K562 (cell line): Measurements from ENCODE around the gene SEZ6L. TPM values are rescaled to one million over a fixed set of nuclear protein-coding genes. Genes with fewer than 3 reads are reported as not detected.

ENCODE experiments used
- ARID1B ChIP-seq: fragments of 450-650 bp; IDR thresholded peaks from 2 replicates; pipeline ENCODE4 v1.6.1; 2016; ENCODE audit warnings: antibody characterized with exemption, mild to moderate bottlenecking, inconsistent platforms
- CEBPB ChIP-seq: fragments of 450-650 bp; IDR thresholded peaks from 2 replicates; pipeline ENCODE4 v1.6.1; 2016; ENCODE audit warnings: missing genetic modification characterization, missing compliant biosample characterization
- CTBP1 ChIP-seq: fragments of 450-650 bp; IDR thresholded peaks from 2 replicates; pipeline ENCODE4 v1.6.1; 2016; ENCODE audit warnings: borderline replicate concordance
- DMBX1 ChIP-seq: fragments of 250-450 bp; sonication (Bioruptor Pico); IDR thresholded peaks from 2 replicates; pipeline ENCODE4 v1.8.0; 2022; ENCODE audit warnings: inconsistent platforms, mild to moderate bottlenecking, moderate library complexity, borderline replicate concordance
- DNMT1 ChIP-seq: fragments of 450-650 bp; IDR thresholded peaks from 2 replicates; pipeline ENCODE4 v1.6.1; 2016; ENCODE audit warnings: antibody characterized with exemption, mild to moderate bottlenecking
- ETS2 ChIP-seq: IDR thresholded peaks from 2 replicates; pipeline ENCODE4 v1.6.1; 2016; ENCODE audit warnings: borderline replicate concordance, missing genetic modification characterization, mild to moderate bottlenecking, moderate library complexity, missing compliant biosample characterization; ENCODE audit not compliant: poor library complexity, severe bottlenecking
- EZH2 ChIP-seq: IDR thresholded peaks from 2 replicates; pipeline ENCODE4 v1.6.1; 2012; ENCODE audit warnings: low read depth, mild to moderate bottlenecking, inconsistent platforms, low read length, borderline replicate concordance
- HMGN3 ChIP-seq: IDR thresholded peaks from 2 replicates; pipeline ENCODE4 v1.6.1; 2011; ENCODE audit warnings: borderline replicate concordance, low read depth, mild to moderate bottlenecking, mixed read lengths, low read length; ENCODE audit not compliant: insufficient read length; ENCODE audit errors: extremely low read depth
- HSF4 ChIP-seq: fragments of 250-450 bp; sonication (Bioruptor Pico); IDR thresholded peaks from 2 replicates; pipeline ENCODE4 v2.1.2; 2022; ENCODE audit warnings: mild to moderate bottlenecking, moderate library complexity, borderline replicate concordance
- JUND ChIP-seq, 2 experiments: IDR thresholded peaks; 2 replicates in 1 of 2; 3 replicates in 1 of 2; pipeline ENCODE4 v1.6.1; 2011; ENCODE audit warnings: borderline replicate concordance in 2 of 2, low read depth in 2 of 2, low read length in 2 of 2, improper control_type of control experiment in 1 of 2, missing biosample characterization in 1 of 2, missing genetic modification characterization in 1 of 2, missing genetic modification reagents in 1 of 2
- KDM5B ChIP-seq: fragments of 200-600 bp; sonication (generic); IDR thresholded peaks from 2 replicates; pipeline ENCODE4 v1.6.1; 2012; ENCODE audit warnings: low read depth, mild to moderate bottlenecking, moderate library complexity, low read length, control low read depth, inconsistent platforms; ENCODE audit not compliant: insufficient replicate concordance
- MEF2A ChIP-seq: IDR thresholded peaks from 2 replicates; pipeline ENCODE4 v1.6.1; 2011; ENCODE audit warnings: low read depth, mild to moderate bottlenecking, low read length, moderate library complexity; ENCODE audit not compliant: control insufficient read depth
- POLR2A ChIP-seq: fragments of 450-650 bp; conservative IDR thresholded peaks from 2 replicates; pipeline ENCODE4 v1.6.1; 2016
- PRPF4 ChIP-seq: fragments of 200-400 bp; formaldehyde crosslinking; IDR thresholded peaks from one replicate; pipeline ENCODE4 v1.6.1; 2017; ENCODE audit warnings: low read length, low read depth, mild to moderate bottlenecking; ENCODE audit not compliant: insufficient read depth, poor library complexity, severe bottlenecking
- PTRF ChIP-seq: fragments of 450-650 bp; IDR thresholded peaks from 2 replicates; pipeline ENCODE4 v1.6.1; 2016; ENCODE audit warnings: mild to moderate bottlenecking, missing genetic modification characterization, missing compliant biosample characterization
- SRF ChIP-seq, 2 experiments: fragments of 250-450, 450-650 bp in 1 of 2; sonication (Bioruptor Pico) in 1 of 2; sonication (generic) in 1 of 2; formaldehyde crosslinking; IDR thresholded peaks; 2 replicates each; pipeline versions ENCODE4 v1.5.0 to v1.5.1; 2020 to 2022; ENCODE audit warnings: mild to moderate bottlenecking in 1 of 2, missing genetic modification reagents in 1 of 2
- ZKSCAN3 ChIP-seq: fragments of 250-450 bp; sonication (Bioruptor Pico); IDR thresholded peaks from 2 replicates; pipeline ENCODE4 v1.4.0; 2020
- ZNF165 ChIP-seq: fragments of 250-450 bp; sonication (Bioruptor Pico); IDR thresholded peaks from 2 replicates; pipeline ENCODE4 v1.4.0; 2020; ENCODE audit warnings: borderline replicate concordance
- ZNF384 ChIP-seq: IDR thresholded peaks from 2 replicates; pipeline ENCODE4 v1.6.1; 2012; ENCODE audit warnings: low read depth, low read length, improper control_type of control experiment
- ZNF41 ChIP-seq: fragments of 250-450 bp; sonication (Bioruptor Pico); conservative IDR thresholded peaks from 2 replicates; pipeline ENCODE4 v1.4.0; 2020; ENCODE audit warnings: mild to moderate bottlenecking
- ZNF79 ChIP-seq: fragments of 250-450 bp; sonication (Bioruptor Pico); IDR thresholded peaks from 2 replicates; pipeline ENCODE4 v1.4.0; 2020; ENCODE audit warnings: low read depth, mild to moderate bottlenecking, moderate library complexity
- polyA plus RNA-seq, 8 experiments: library from polyadenylated mRNA; depleted of rRNA in 4 of 8; stranded (reverse) in 5 of 8; unstranded in 3 of 8; fragments of >200 nt; fragmentation: Nextera tagmentation in 2 of 8; fragmentation: Illumina TruSeq in 1 of 8; extraction: Ambion mirVana in 2 of 8; extraction: Trizol in 1 of 8; gene quantifications; 2 replicates each; pipeline versions ENCODE4 v1.2.1 to v1.2.3, GENCODE V29; 2011 to 2014; ENCODE audit warnings: inconsistent platforms in 1 of 8, missing spikeins in 1 of 8
- total RNA-seq, 7 experiments: library from RNA; depleted of rRNA in 6 of 7; stranded (reverse); fragments of >200 nt in 6 of 7; fragmentation: Illumina TruSeq in 2 of 7; extraction: Trizol in 2 of 7; gene quantifications; 2 replicates each; pipeline versions ENCODE4 v1.2.1 to v1.2.3, GENCODE V29; 2011 to 2021; ENCODE audit warnings: low replicate concordance in 1 of 7
- TF ChIP-seq, protein P1 (sequence below), 2 experiments: fragments of 450-650 bp; IDR thresholded peaks; 2 replicates each; pipeline ENCODE4 v1.6.1; 2018; ENCODE audit warnings: mild to moderate bottlenecking in 2 of 2, low read depth in 1 of 2; ENCODE audit not compliant: partially characterized antibody in 2 of 2

SEZ6L gene
- total and polyA plus RNA-seq, 9 of the 15 experiments (the other 6 are each of a cell fraction or from before 2014, with no cell fraction given), result not detected

DNA sequence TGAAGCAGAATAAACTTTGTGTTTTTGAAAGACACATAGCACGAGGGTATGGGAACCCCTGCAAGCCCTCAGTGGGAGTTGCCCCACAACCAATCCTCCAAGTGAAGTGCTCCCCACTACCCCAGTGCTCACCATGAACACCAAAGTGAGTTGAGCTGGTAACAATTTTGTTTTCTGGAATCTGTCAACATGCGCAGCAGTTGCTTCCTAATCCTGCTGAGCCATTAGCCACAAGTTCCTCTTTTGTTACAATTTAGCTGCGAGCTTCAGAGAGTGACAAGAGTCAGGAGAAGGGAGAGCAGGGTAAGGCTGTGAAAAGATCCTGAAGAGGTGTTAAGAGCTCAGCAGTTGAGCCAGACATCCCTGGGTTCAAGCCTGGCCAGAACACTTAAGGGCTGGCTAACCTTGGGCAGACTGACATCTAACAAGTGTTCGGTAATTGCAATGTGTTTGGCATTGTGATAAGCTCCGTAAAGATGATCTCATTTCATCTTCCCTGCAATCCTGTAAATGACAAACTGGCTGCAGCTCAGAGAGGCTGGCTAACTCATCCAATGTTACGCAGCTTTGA, 235.7 kb downstream of the SEZ6L start (continued):
- TF ChIP-seq MEF2A (no peak), DNMT1 (no peak), ZNF41 (CRISPR knock-in tag) (no peak), ZKSCAN3 (CRISPR knock-in tag) (no peak), ZNF79 (CRISPR knock-in tag) (no peak), POLR2A (no peak), SRF (CRISPR knock-in tag; IDR thresholded peaks at IDR 0.05) (no peak), PRPF4 (no peak), ETS2 (tag) (no peak), HSF4 (CRISPR knock-in tag) (no peak), DMBX1 (CRISPR knock-in tag) (peak; percentile 28; the same call in 1 of the 2 replicates), HMGN3 (no peak), CEBPB (tag) (peak; percentile 50), ZNF165 (no peak), ARID1B (peak; percentile 98), ZNF384 (no peak), JUND (IDR thresholded peaks at IDR 0.05; ENCODE audit: borderline replicate concordance, low read depth, low read length) (peak; percentile 67), JUND (tag; IDR thresholded peaks at IDR 0.05; ENCODE audit: borderline replicate concordance, low read depth, low read length) (peak; percentile 69; the same call in 2 of the 3 replicates), PTRF (tag) (no peak), CTBP1 (peak; percentile 63), KDM5B (no peak), EZH2 (no peak)
- TF ChIP-seq, protein P1, sequence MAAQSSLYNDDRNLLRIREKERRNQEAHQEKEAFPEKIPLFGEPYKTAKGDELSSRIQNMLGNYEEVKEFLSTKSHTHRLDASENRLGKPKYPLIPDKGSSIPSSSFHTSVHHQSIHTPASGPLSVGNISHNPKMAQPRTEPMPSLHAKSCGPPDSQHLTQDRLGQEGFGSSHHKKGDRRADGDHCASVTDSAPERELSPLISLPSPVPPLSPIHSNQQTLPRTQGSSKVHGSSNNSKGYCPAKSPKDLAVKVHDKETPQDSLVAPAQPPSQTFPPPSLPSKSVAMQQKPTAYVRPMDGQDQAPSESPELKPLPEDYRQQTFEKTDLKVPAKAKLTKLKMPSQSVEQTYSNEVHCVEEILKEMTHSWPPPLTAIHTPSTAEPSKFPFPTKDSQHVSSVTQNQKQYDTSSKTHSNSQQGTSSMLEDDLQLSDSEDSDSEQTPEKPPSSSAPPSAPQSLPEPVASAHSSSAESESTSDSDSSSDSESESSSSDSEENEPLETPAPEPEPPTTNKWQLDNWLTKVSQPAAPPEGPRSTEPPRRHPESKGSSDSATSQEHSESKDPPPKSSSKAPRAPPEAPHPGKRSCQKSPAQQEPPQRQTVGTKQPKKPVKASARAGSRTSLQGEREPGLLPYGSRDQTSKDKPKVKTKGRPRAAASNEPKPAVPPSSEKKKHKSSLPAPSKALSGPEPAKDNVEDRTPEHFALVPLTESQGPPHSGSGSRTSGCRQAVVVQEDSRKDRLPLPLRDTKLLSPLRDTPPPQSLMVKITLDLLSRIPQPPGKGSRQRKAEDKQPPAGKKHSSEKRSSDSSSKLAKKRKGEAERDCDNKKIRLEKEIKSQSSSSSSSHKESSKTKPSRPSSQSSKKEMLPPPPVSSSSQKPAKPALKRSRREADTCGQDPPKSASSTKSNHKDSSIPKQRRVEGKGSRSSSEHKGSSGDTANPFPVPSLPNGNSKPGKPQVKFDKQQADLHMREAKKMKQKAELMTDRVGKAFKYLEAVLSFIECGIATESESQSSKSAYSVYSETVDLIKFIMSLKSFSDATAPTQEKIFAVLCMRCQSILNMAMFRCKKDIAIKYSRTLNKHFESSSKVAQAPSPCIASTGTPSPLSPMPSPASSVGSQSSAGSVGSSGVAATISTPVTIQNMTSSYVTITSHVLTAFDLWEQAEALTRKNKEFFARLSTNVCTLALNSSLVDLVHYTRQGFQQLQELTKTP (IDR thresholded peaks at IDR 0.05; ENCODE audit: low read depth in 1 of 2, partially characterized antibody in 2 of 2), result peak in 1 of 2 experiments; percentile 83
